Skeletal muscle tissue (tissue), 4 donors: ENCODE results near the gene GAS2L3. TPM values are rescaled to one million over a fixed set of nuclear protein-coding genes. Genes with fewer than 3 reads are reported as not detected.

ENCODE experiments used
- H3K27ac ChIP-seq: one replicate; pipeline ENCODE4 v1.7.0; 2013; ENCODE audit warnings: mild to moderate bottlenecking, low read depth, low read length, inconsistent platforms
- H3K27me3 ChIP-seq, 3 donors: one replicate each; pipeline ENCODE4 v1.7.0; 2013; ENCODE audit warnings: low read length in 3 of 3; ENCODE audit not compliant: control insufficient read depth in 3 of 3, insufficient read depth in 3 of 3
- H3K36me3 ChIP-seq, 3 donors: one replicate each; pipeline ENCODE4 v1.7.0; 2013; ENCODE audit warnings: low read length in 3 of 3; ENCODE audit not compliant: control insufficient read depth in 3 of 3, insufficient read depth in 3 of 3
- H3K4me1 ChIP-seq, 3 donors: one replicate each; pipeline ENCODE4 v1.7.0; 2013; ENCODE audit warnings: low read length in 3 of 3, mild to moderate bottlenecking in 3 of 3; ENCODE audit not compliant: control insufficient read depth in 3 of 3, insufficient read depth in 3 of 3
- H3K4me3 ChIP-seq, 3 donors: one replicate each; pipeline ENCODE4 v1.7.0; 2013; ENCODE audit warnings: low read length in 3 of 3
- H3K9ac ChIP-seq, 3 donors: one replicate each; pipeline ENCODE4 v1.7.0; 2013; ENCODE audit warnings: low read length in 3 of 3, mild to moderate bottlenecking in 3 of 3, moderate library complexity in 2 of 3, low read depth in 1 of 3
- H3K9me3 ChIP-seq, 3 donors: one replicate each; pipeline ENCODE4 v1.7.0; 2013; ENCODE audit warnings: low read length in 3 of 3; ENCODE audit not compliant: control insufficient read depth in 3 of 3
- total RNA-seq: library from RNA; depleted of rRNA; stranded (reverse); fragments of >200 nt; gene quantifications from one replicate; pipeline ENCODE4 v1.2.3, GENCODE V29; 2014
- donor health status: Osteomylitis.

The GAS2L3 gene
- total RNA-seq = 19.3 TPM

- Histone ChIP-seq H3K4me1 (peaks cover 13 to 16% (median 15%) of the 10 kb centered on the region in 3 donors), H3K36me3 (no peaks in the 10 kb centered on the region), H3K27ac (peak within 1 kb of the TSS; percentile 46)
These were observed at the start of gene GAS2L3 for GRCh38 chr12:100573292-100574186. Gene GAS2L3, plus strand, starts transcription at chr12:100573684. Its CDS starts 21,221 bp downstream, at chr12:100594905.

GRCh38 chr12:100528034-100528433 lies 45.5 kb upstream of the GAS2L3 start:
- no peak overlapping the region for H3K4me3 ChIP-seq
- H3K9ac ChIP-seq = no peak overlapping the region
- no peaks in the 10 kb centered on the region for H3K4me1 ChIP-seq
- no peaks in the 10 kb centered on the region for H3K9me3 ChIP-seq
- peaks cover 0 to 5% (median 3%) of the 10 kb centered on the region in 3 donors for H3K27me3 ChIP-seq
- no peaks in the 10 kb centered on the region for H3K36me3 ChIP-seq
- no peak overlapping the region for H3K27ac ChIP-seq

More at GRCh38 chr12:100573292-100574186, at the start of gene GAS2L3:
- H3K4me3 ChIP-seq = peak within 1 kb of the TSS; percentile 75 to 81 (median 78)
- H3K9ac ChIP-seq = peak within 1 kb of the TSS; percentile 72 to 74 (median 73)
- H3K9me3 ChIP-seq = no peaks in the 10 kb centered on the region
- H3K27me3 ChIP-seq = peaks cover 0 to 4% (median 0%) of the 10 kb centered on the region in 3 donors

GRCh38 chr12:100528471-100529127 lies 44.9 kb upstream of the GAS2L3 start:
- Histone ChIP-seq H3K27ac (no peak overlapping the region), H3K27me3 (peaks cover 0 to 5% (median 3%) of the 10 kb centered on the region in 3 donors), H3K4me3 (no peak overlapping the region), H3K9ac (no peak overlapping the region), H3K36me3 (no peaks in the 10 kb centered on the region), H3K9me3 (no peaks in the 10 kb centered on the region), H3K4me1 (no peaks in the 10 kb centered on the region)

- peaks cover 0 to 5% (median 0%) of the 10 kb centered on the region in 3 donors for H3K27me3 ChIP-seq
- H3K9me3 ChIP-seq = no peaks in the 10 kb centered on the region
These were observed 43.6 kb upstream of the GAS2L3 start for GRCh38 chr12:100529756-100530350.

GRCh38 chr12:100533376-100533775 lies 40.1 kb upstream of the GAS2L3 start:
- H3K4me1 ChIP-seq = no peaks in the 10 kb centered on the region

More at GRCh38 chr12:100529756-100530350, 43.6 kb upstream of the GAS2L3 start:
- no peak overlapping the region for H3K4me3 ChIP-seq
- no peaks in the 10 kb centered on the region for H3K36me3 ChIP-seq
- no peaks in the 10 kb centered on the region for H3K4me1 ChIP-seq
- H3K27ac ChIP-seq = no peak overlapping the region
- H3K9ac ChIP-seq = no peak overlapping the region

GRCh38 chr12:100534625-100535227 lies 38.8 kb upstream of the GAS2L3 start:
- Histone ChIP-seq H3K9me3 (no peaks in the 10 kb centered on the region), H3K36me3 (no peaks in the 10 kb centered on the region), H3K27ac (no peak overlapping the region), H3K9ac (no peak overlapping the region), H3K27me3 (peaks cover 0 to 5% (median 2%) of the 10 kb centered on the region in 3 donors), H3K4me1 (no peaks in the 10 kb centered on the region), H3K4me3 (no peak overlapping the region)

More at GRCh38 chr12:100533376-100533775, 40.1 kb upstream of the GAS2L3 start:
- Histone ChIP-seq H3K4me3 (no peak overlapping the region), H3K9ac (no peak overlapping the region), H3K27me3 (peaks cover 0 to 5% (median 2%) of the 10 kb centered on the region in 3 donors), H3K36me3 (no peaks in the 10 kb centered on the region), H3K27ac (no peak overlapping the region), H3K9me3 (no peaks in the 10 kb centered on the region)

- Histone ChIP-seq H3K9me3 (no peaks in the 10 kb centered on the region), H3K4me1 (no peaks in the 10 kb centered on the region), H3K27me3 (peaks cover 0 to 2% (median 0%) of the 10 kb centered on the region in 3 donors), H3K36me3 (no peaks in the 10 kb centered on the region), H3K4me3 (no peak overlapping the region), H3K9ac (no peak overlapping the region), H3K27ac (no peak overlapping the region)
These were observed 34.3 kb upstream of the GAS2L3 start for GRCh38 chr12:100539202-100539601.

- no peaks in the 10 kb centered on the region for H3K36me3 ChIP-seq
These were observed 29.3 kb upstream of the GAS2L3 start for GRCh38 chr12:100544165-100544564.

GRCh38 chr12:100545092-100545491 lies 28.4 kb upstream of the GAS2L3 start:
- Histone ChIP-seq H3K27ac (no peak overlapping the region), H3K9ac (no peak overlapping the region), H3K36me3 (no peaks in the 10 kb centered on the region)

More at GRCh38 chr12:100544165-100544564, 29.3 kb upstream of the GAS2L3 start:
- Histone ChIP-seq H3K27me3 (no peaks in the 10 kb centered on the region), H3K4me1 (no peaks in the 10 kb centered on the region), H3K9ac (no peak overlapping the region), H3K9me3 (peaks cover 0 to 3% (median 0%) of the 10 kb centered on the region in 3 donors), H3K4me3 (no peak overlapping the region), H3K27ac (no peak overlapping the region)

More at GRCh38 chr12:100545092-100545491, 28.4 kb upstream of the GAS2L3 start:
- H3K9me3 ChIP-seq = peaks cover 0 to 3% (median 0%) of the 10 kb centered on the region in 3 donors
- no peaks in the 10 kb centered on the region for H3K27me3 ChIP-seq
- H3K4me1 ChIP-seq = no peaks in the 10 kb centered on the region
- H3K4me3 ChIP-seq = no peak overlapping the region
